ENCODE data around the gene CYP19A1.

DNA sequence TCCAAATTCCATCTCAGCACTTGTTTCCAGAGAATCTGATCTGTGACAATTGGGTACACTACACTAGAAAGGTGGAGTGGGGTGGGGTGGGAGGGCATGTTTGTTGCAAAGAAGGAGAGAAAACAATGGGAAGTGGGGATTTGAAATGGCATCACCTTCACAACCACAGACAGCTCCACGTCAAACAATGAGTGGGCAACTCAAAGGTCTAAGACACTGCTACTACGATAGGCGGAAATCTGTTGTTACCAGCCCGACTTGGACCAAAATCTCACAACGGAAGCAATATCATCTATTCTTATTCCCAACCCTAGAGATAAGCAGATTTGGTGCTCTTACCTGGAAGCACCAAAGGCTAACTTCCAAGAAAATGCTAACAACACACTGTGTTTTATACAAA is 3.3 kb downstream of the CYP19A1 start:
- TF ChIP-seq, protein P1, sequence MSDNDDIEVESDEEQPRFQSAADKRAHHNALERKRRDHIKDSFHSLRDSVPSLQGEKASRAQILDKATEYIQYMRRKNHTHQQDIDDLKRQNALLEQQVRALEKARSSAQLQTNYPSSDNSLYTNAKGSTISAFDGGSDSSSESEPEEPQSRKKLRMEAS (IDR thresholded peaks at IDR 0.05): no peak
- no peak for TF ChIP-seq FOSL1 (IDR thresholded peaks at IDR 0.05; ENCODE audit: insufficient read depth, low read depth, low read length)
- no peak for TF ChIP-seq TEAD4 (IDR thresholded peaks at IDR 0.05; ENCODE audit: low read depth, low read length)
- TF ChIP-seq, protein P2, sequence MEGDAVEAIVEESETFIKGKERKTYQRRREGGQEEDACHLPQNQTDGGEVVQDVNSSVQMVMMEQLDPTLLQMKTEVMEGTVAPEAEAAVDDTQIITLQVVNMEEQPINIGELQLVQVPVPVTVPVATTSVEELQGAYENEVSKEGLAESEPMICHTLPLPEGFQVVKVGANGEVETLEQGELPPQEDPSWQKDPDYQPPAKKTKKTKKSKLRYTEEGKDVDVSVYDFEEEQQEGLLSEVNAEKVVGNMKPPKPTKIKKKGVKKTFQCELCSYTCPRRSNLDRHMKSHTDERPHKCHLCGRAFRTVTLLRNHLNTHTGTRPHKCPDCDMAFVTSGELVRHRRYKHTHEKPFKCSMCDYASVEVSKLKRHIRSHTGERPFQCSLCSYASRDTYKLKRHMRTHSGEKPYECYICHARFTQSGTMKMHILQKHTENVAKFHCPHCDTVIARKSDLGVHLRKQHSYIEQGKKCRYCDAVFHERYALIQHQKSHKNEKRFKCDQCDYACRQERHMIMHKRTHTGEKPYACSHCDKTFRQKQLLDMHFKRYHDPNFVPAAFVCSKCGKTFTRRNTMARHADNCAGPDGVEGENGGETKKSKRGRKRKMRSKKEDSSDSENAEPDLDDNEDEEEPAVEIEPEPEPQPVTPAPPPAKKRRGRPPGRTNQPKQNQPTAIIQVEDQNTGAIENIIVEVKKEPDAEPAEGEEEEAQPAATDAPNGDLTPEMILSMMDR (IDR thresholded peaks at IDR 0.05; ENCODE audit: control extremely low read depth in 1 of 3, insufficient read depth in 1 of 3, low read depth in 1 of 3, low read length in 3 of 3): no peak
- TF ChIP-seq EZH2 (IDR thresholded peaks at IDR 0.05; ENCODE audit: low read depth, low read length, severe bottlenecking): no peak
- no peak for TF ChIP-seq SIN3A (conservative IDR thresholded peaks at IDR 0.05 in 1 of 2, IDR thresholded peaks at IDR 0.05 in 1 of 2; ENCODE audit: low read depth in 1 of 2, low read length in 2 of 2)
- TF ChIP-seq, protein P3, sequence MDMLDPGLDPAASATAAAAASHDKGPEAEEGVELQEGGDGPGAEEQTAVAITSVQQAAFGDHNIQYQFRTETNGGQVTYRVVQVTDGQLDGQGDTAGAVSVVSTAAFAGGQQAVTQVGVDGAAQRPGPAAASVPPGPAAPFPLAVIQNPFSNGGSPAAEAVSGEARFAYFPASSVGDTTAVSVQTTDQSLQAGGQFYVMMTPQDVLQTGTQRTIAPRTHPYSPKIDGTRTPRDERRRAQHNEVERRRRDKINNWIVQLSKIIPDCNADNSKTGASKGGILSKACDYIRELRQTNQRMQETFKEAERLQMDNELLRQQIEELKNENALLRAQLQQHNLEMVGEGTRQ (IDR thresholded peaks at IDR 0.05; ENCODE audit: low read length): no peak
- no peak for TF ChIP-seq EGR1 (IDR thresholded peaks at IDR 0.05; ENCODE audit: borderline replicate concordance, low read depth, low read length)
- no peak for TF ChIP-seq MAFK (IDR thresholded peaks at IDR 0.05; ENCODE audit: low read depth, low read length)
- no peak for TF ChIP-seq SP4 (IDR thresholded peaks at IDR 0.05; ENCODE audit: low read length)
- no peak for TF ChIP-seq ZNF274 (IDR thresholded peaks at IDR 0.05; ENCODE audit: borderline replicate concordance, extremely low read depth, low read length)
- no peak for TF ChIP-seq CBX8 (IDR thresholded peaks at IDR 0.05; ENCODE audit: borderline replicate concordance, low read depth, low read length)
